Lower leg skin (tissue), 3 donors: Measurements from ENCODE around the gene PRKCZ.

Experiments
- POLR2A ChIP-seq, 2 donors: fragments of 450-650 bp; IDR thresholded peaks; one replicate each; pipeline ENCODE4 v1.6.1; 2016 to 2017; ENCODE audit warnings: antibody characterized with exemption in 2 of 2, mild to moderate bottlenecking in 1 of 2, moderate library complexity in 1 of 2
- TF ChIP-seq, protein P1 (sequence below), 3 donors: fragments of 450-650 bp; IDR thresholded peaks; one replicate each; pipeline ENCODE4 v1.5.1; 2016; ENCODE audit warnings: antibody characterized with exemption in 3 of 3, mild to moderate bottlenecking in 3 of 3, moderate library complexity in 2 of 3

DNA sequence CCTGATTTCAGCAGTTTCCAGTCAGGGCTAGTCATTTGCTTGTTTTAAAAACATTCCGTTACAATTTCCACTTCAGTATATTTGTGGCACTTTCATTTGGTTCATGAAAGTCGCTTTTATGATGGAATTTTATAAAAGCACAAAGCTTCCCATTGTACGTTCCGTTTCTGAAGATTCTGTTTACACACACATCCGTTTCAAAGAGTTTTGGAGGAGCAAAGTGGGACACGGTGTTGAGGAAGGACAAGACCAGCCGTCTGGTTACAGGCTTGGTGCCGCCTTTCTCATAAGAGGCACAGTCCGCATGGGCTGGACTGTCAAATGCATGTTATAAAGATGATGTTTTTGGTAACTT lies 84.0 kb downstream of the PRKCZ start:
- TF ChIP-seq, protein P1, sequence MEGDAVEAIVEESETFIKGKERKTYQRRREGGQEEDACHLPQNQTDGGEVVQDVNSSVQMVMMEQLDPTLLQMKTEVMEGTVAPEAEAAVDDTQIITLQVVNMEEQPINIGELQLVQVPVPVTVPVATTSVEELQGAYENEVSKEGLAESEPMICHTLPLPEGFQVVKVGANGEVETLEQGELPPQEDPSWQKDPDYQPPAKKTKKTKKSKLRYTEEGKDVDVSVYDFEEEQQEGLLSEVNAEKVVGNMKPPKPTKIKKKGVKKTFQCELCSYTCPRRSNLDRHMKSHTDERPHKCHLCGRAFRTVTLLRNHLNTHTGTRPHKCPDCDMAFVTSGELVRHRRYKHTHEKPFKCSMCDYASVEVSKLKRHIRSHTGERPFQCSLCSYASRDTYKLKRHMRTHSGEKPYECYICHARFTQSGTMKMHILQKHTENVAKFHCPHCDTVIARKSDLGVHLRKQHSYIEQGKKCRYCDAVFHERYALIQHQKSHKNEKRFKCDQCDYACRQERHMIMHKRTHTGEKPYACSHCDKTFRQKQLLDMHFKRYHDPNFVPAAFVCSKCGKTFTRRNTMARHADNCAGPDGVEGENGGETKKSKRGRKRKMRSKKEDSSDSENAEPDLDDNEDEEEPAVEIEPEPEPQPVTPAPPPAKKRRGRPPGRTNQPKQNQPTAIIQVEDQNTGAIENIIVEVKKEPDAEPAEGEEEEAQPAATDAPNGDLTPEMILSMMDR (IDR thresholded peaks at IDR 0.05) = no peak
- no peak for TF ChIP-seq POLR2A (IDR thresholded peaks at IDR 0.05)
